ENCODE data around the gene GFRAL.

- TF ChIP-seq CTCF (IDR thresholded peaks at IDR 0.05) = no peak
- no peak for TF ChIP-seq POLR2A (IDR thresholded peaks at IDR 0.05)
Measured at GRCh38 chr6:55327169-55327568, at the start of gene GFRAL.

All from esophagus squamous epithelium (tissue), 4 donors.